Chondrocyte (in vitro differentiated cells): ENCODE measurements around the gene SDR42E1. TPM values are rescaled to one million over a fixed set of nuclear protein-coding genes. Genes with fewer than 3 reads are reported as not detected.

Source experiments
- DNase-seq: peaks from one replicate; pipeline ENCODE4 v3.0.0; 2021; ENCODE audit warnings: mixed read lengths, low spot score
- H3K27ac Mint-ChIP-seq: one replicate; pipeline ENCODE4 v1.8.0; 2021; ENCODE audit warnings: mild to moderate bottlenecking, moderate library complexity, mixed read lengths; ENCODE audit not compliant: unreplicated experiment
- H3K27me3 Mint-ChIP-seq: 2 replicates; pipeline ENCODE4 v1.8.0; 2021; ENCODE audit warnings: low read depth, mixed read lengths
- H3K36me3 Mint-ChIP-seq: 2 replicates; pipeline ENCODE4 v1.8.0; 2021; ENCODE audit warnings: low read depth, mixed read lengths
- H3K4me1 Mint-ChIP-seq: 2 replicates; pipeline ENCODE4 v1.8.0; 2021; ENCODE audit warnings: low read depth, mild to moderate bottlenecking, mixed read lengths
- H3K4me3 Mint-ChIP-seq: one replicate; pipeline ENCODE4 v1.8.0; 2021; ENCODE audit warnings: mild to moderate bottlenecking, moderate library complexity, mixed read lengths; ENCODE audit not compliant: unreplicated experiment
- H3K9me3 Mint-ChIP-seq: 2 replicates; pipeline ENCODE4 v1.8.0; 2021; ENCODE audit warnings: low read depth, mixed read lengths
- total RNA-seq: library from RNA; stranded (reverse); gene quantifications from 3 replicates; pipeline ENCODE4 v1.2.1, GENCODE V29; 2021
- TF ChIP-seq, protein P1 (sequence below): fragments of 200-600 bp; sonication (generic); IDR thresholded peaks from 2 replicates; pipeline ENCODE4 v1.5.0; 2021; ENCODE audit warnings: antibody characterized with exemption, mild to moderate bottlenecking, moderate library complexity

The SDR42E1 gene
- total RNA-seq, 1 donor from 2014 or later, result not detected

DNA sequence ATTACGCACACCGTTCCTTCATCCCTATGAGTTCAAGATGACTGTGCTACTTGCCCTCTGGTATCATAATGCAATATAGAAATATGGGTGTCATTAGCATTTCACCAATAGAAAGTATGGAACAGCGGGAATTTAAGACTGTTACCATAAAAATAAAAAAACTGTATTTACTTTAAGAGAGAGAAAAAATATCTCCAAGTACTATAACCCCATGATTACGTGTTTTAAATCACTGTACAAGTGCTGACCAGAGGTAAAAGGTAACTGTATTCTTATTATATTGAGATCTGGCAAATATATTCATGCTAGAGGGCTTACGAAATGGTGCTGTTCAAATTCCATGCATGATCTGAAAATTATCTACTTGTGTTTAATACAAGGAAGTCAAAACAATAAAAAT is 5.2 kb downstream of the SDR42E1 start:
- H3K4me3 Mint-ChIP-seq, result no peak overlapping the region
- TF ChIP-seq, protein P1, sequence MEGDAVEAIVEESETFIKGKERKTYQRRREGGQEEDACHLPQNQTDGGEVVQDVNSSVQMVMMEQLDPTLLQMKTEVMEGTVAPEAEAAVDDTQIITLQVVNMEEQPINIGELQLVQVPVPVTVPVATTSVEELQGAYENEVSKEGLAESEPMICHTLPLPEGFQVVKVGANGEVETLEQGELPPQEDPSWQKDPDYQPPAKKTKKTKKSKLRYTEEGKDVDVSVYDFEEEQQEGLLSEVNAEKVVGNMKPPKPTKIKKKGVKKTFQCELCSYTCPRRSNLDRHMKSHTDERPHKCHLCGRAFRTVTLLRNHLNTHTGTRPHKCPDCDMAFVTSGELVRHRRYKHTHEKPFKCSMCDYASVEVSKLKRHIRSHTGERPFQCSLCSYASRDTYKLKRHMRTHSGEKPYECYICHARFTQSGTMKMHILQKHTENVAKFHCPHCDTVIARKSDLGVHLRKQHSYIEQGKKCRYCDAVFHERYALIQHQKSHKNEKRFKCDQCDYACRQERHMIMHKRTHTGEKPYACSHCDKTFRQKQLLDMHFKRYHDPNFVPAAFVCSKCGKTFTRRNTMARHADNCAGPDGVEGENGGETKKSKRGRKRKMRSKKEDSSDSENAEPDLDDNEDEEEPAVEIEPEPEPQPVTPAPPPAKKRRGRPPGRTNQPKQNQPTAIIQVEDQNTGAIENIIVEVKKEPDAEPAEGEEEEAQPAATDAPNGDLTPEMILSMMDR, result no peak
- peaks cover 14% of the 10 kb centered on the region for H3K9me3 Mint-ChIP-seq
- no peak for DNase-seq
- no peaks in the 10 kb centered on the region for H3K36me3 Mint-ChIP-seq
- H3K4me1 Mint-ChIP-seq, result no peaks in the 10 kb centered on the region
- H3K27me3 Mint-ChIP-seq, result peaks cover 32% of the 10 kb centered on the region
- H3K27ac Mint-ChIP-seq, result no peak overlapping the region

GRCh38 chr16:82005027-82005830 is 6.0 kb downstream of the SDR42E1 start:
- H3K9me3 Mint-ChIP-seq, result peaks cover 14% of the 10 kb centered on the region

DNA sequence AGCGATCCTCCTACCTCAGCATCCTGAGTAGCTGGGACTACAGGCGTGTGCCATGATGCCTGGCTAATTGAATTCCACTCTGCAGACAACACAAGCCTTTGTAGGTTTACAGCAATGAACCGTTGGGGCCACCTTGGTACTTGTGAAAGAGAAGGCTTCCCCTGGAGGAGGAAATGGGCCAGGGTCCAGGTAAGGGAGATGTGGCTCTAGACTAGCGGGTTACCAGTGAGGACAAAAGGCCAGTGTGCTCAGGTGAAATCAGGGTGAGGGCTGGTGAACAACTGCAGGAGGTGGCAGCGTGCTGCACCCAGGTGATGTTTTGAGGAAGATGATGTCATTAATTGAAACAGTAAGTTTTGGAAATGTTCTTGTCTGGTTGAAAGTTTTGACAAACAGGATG is 6.7 kb downstream of the SDR42E1 start:
- no peak overlapping the region for H3K27ac Mint-ChIP-seq
- peaks cover 32% of the 10 kb centered on the region for H3K27me3 Mint-ChIP-seq
- no peaks in the 10 kb centered on the region for H3K4me1 Mint-ChIP-seq
- TF ChIP-seq, protein P1, result no peak
- peaks cover 13% of the 10 kb centered on the region for H3K9me3 Mint-ChIP-seq
- no peak overlapping the region for H3K4me3 Mint-ChIP-seq
- DNase-seq, result no peak
- H3K36me3 Mint-ChIP-seq, result no peaks in the 10 kb centered on the region

More at GRCh38 chr16:82005027-82005830, 6.0 kb downstream of the SDR42E1 start:
- Mint-ChIP-seq H3K4me1 (no peaks in the 10 kb centered on the region), H3K27ac (no peak overlapping the region), H3K4me3 (no peak overlapping the region), H3K27me3 (peaks cover 32% of the 10 kb centered on the region), H3K36me3 (no peaks in the 10 kb centered on the region)
- no peak for DNase-seq
- TF ChIP-seq, protein P1, result no peak

DNA sequence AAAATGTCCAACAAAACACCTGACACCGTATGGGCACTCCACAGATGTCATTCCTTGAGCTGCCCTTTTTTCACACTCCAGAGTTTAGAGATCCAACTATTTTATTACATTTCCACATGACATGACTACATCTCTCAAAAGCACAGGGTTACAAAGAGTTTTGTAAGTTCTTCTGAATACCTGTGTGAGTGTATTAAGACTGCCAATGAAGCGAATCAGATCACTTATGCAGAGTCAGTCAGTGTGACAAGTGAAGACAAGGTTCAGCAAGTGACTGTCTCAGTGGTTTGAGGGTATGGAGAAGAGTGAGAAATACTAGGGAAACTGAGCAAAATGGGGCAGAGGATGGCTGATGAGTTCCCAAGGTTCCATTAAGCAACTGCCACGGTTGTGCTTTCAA is 8.4 kb downstream of the SDR42E1 start:
- no peak overlapping the region for H3K27ac Mint-ChIP-seq
- TF ChIP-seq, protein P1, result no peak
- peaks cover 32% of the 10 kb centered on the region for H3K27me3 Mint-ChIP-seq
- no peaks in the 10 kb centered on the region for H3K36me3 Mint-ChIP-seq
- peaks cover 3% of the 10 kb centered on the region for H3K4me1 Mint-ChIP-seq
- DNase-seq, result no peak
- H3K9me3 Mint-ChIP-seq, result peaks cover 4% of the 10 kb centered on the region
- H3K4me3 Mint-ChIP-seq, result no peak overlapping the region

DNA sequence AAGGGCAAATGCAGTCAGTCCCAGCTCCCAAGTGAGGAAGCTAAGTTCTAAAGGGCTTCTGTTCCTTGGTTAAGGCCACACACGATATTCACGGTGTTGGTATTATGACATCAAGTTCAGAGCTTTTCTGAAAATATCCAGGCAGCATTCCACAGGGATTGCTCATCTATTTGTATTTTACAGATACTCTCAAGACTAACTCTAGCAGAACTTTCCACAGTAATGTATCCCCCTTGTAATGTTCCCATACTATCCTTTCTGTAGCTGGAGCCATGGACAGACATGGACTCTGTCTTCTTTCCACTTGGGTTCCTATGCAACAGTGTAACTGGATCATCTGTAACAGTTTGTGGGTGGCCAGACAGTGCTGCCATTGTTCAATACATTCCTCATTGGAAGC is 13.5 kb downstream of the SDR42E1 start:
- DNase-seq, result no peak
- Mint-ChIP-seq H3K27me3 (peaks cover 7% of the 10 kb centered on the region), H3K4me1 (peaks cover 17% of the 10 kb centered on the region), H3K4me3 (no peak overlapping the region), H3K36me3 (no peaks in the 10 kb centered on the region), H3K27ac (peak overlapping the region; percentile 41), H3K9me3 (peaks cover 4% of the 10 kb centered on the region)
- TF ChIP-seq, protein P1, result no peak
